Nephron progenitor cell (in vitro differentiated cells): ENCODE results near the gene NELFCD.

ENCODE experiments used
- DNase-seq: peaks from one replicate; pipeline ENCODE4 v3.0.0; 2021
- H3K27ac Mint-ChIP-seq: 2 replicates; pipeline ENCODE4 v1.8.0; 2021; ENCODE audit warnings: mild to moderate bottlenecking, moderate library complexity, mixed read lengths
- H3K27me3 Mint-ChIP-seq: 2 replicates; pipeline ENCODE4 v1.8.0; 2021; ENCODE audit warnings: mild to moderate bottlenecking, low read depth, mixed read lengths; ENCODE audit not compliant: poor library complexity
- H3K36me3 Mint-ChIP-seq: 2 replicates; pipeline ENCODE4 v1.8.0; 2021; ENCODE audit warnings: low read depth, mixed read lengths
- H3K4me1 Mint-ChIP-seq: 2 replicates; pipeline ENCODE4 v1.8.0; 2021; ENCODE audit warnings: mixed read lengths
- H3K4me3 Mint-ChIP-seq: 2 replicates; pipeline ENCODE4 v1.8.0; 2021; ENCODE audit warnings: mild to moderate bottlenecking, moderate library complexity, mixed read lengths
- H3K9me3 Mint-ChIP-seq: 2 replicates; pipeline ENCODE4 v1.8.0; 2021; ENCODE audit warnings: mild to moderate bottlenecking, moderate library complexity, mixed read lengths
- TF ChIP-seq, protein P1 (sequence below): fragments of 200-600 bp; sonication (generic); IDR thresholded peaks from 2 replicates; pipeline ENCODE4 v1.5.0; 2021; ENCODE audit warnings: antibody characterized with exemption

NELFCD gene

GRCh38 chr20:59019217-59019616 lies 38.2 kb downstream of the NELFCD start, which contains the start of gene TUBB1:
Gene TUBB1 (plus strand): TSS chr20:59019429. CDS start chr20:59019523, 94 bp downstream.
- Mint-ChIP-seq H3K36me3 (peaks cover 21% of the 10 kb centered on the region), H3K27me3 (peaks cover 12% of the 10 kb centered on the region), H3K9me3 (no peaks in the 10 kb centered on the region), H3K27ac (peak within 1 kb of the TSS; percentile 81), H3K4me1 (peaks cover 41% of the 10 kb centered on the region), H3K4me3 (no peak within 1 kb of the TSS)
- no peak for DNase-seq
- TF ChIP-seq, protein P1, sequence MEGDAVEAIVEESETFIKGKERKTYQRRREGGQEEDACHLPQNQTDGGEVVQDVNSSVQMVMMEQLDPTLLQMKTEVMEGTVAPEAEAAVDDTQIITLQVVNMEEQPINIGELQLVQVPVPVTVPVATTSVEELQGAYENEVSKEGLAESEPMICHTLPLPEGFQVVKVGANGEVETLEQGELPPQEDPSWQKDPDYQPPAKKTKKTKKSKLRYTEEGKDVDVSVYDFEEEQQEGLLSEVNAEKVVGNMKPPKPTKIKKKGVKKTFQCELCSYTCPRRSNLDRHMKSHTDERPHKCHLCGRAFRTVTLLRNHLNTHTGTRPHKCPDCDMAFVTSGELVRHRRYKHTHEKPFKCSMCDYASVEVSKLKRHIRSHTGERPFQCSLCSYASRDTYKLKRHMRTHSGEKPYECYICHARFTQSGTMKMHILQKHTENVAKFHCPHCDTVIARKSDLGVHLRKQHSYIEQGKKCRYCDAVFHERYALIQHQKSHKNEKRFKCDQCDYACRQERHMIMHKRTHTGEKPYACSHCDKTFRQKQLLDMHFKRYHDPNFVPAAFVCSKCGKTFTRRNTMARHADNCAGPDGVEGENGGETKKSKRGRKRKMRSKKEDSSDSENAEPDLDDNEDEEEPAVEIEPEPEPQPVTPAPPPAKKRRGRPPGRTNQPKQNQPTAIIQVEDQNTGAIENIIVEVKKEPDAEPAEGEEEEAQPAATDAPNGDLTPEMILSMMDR = no peak

- H3K36me3 Mint-ChIP-seq = peaks cover 36% of the 10 kb centered on the region
- H3K9me3 Mint-ChIP-seq = no peaks in the 10 kb centered on the region
- TF ChIP-seq, protein P1 = no peak
- H3K4me1 Mint-ChIP-seq = peaks cover 39% of the 10 kb centered on the region
- peaks cover 12% of the 10 kb centered on the region for H3K27me3 Mint-ChIP-seq
- H3K27ac Mint-ChIP-seq = peak overlapping the region; percentile 88
- no peak for DNase-seq
- no peak overlapping the region for H3K4me3 Mint-ChIP-seq
These were observed 40.0 kb downstream of the NELFCD start for GRCh38 chr20:59020938-59021551.

DNA sequence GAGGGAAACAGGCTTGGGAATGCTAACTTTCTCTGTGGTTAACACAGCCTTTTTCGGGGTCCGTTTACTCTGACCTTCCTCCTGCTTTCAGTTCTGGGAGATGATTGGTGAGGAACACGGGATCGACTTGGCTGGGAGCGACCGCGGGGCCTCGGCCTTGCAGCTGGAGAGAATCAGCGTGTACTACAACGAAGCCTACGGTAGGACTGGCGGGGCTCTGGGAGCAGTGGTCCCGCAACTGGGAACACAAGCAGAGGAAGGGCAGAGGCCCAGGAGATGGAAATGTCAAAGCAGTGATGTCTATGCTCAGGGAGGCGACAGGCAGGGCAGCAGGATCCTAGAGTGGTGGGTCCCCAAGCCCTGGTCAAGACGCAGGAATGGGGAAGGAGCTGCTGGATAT lies 41.7 kb downstream of the NELFCD start:
- Mint-ChIP-seq H3K27ac (peak overlapping the region; percentile 69), H3K4me1 (peaks cover 36% of the 10 kb centered on the region), H3K27me3 (peaks cover 3% of the 10 kb centered on the region), H3K9me3 (no peaks in the 10 kb centered on the region), H3K36me3 (peaks cover 48% of the 10 kb centered on the region), H3K4me3 (no peak overlapping the region)
- DNase-seq = no peak
- TF ChIP-seq, protein P1 = no peak

GRCh38 chr20:59023616-59024015 lies 42.6 kb downstream of the NELFCD start:
- DNase-seq = no peak
- Mint-ChIP-seq H3K36me3 (peaks cover 48% of the 10 kb centered on the region), H3K4me1 (peaks cover 43% of the 10 kb centered on the region), H3K4me3 (no peak overlapping the region), H3K27me3 (peaks cover 3% of the 10 kb centered on the region), H3K9me3 (no peaks in the 10 kb centered on the region), H3K27ac (no peak overlapping the region)
- TF ChIP-seq, protein P1 = no peak

- Mint-ChIP-seq H3K36me3 (peaks cover 48% of the 10 kb centered on the region), H3K9me3 (no peaks in the 10 kb centered on the region), H3K27me3 (peaks cover 3% of the 10 kb centered on the region), H3K27ac (no peak overlapping the region), H3K4me3 (no peak overlapping the region), H3K4me1 (peaks cover 48% of the 10 kb centered on the region)
- TF ChIP-seq, protein P1 = no peak
- no peak for DNase-seq
These were observed 43.1 kb downstream of the NELFCD start for GRCh38 chr20:59024111-59024530.

- peaks cover 55% of the 10 kb centered on the region for H3K36me3 Mint-ChIP-seq
- TF ChIP-seq, protein P1 = no peak
- peaks cover 3% of the 10 kb centered on the region for H3K27me3 Mint-ChIP-seq
- peaks cover 58% of the 10 kb centered on the region for H3K4me1 Mint-ChIP-seq
- H3K27ac Mint-ChIP-seq = no peak overlapping the region
- H3K9me3 Mint-ChIP-seq = no peaks in the 10 kb centered on the region
- no peak for DNase-seq
- H3K4me3 Mint-ChIP-seq = no peak overlapping the region
These were observed 44.0 kb downstream of the NELFCD start for GRCh38 chr20:59025086-59025485.
